Measurements from ENCODE around the gene TOMM7. TPM values are rescaled to one million over a fixed set of nuclear protein-coding genes. Genes with fewer than 3 reads are reported as not detected.

TOMM7 gene
- total and polyA plus RNA-seq, 8 donors, result 126 to 316 (median 223) TPM

DNA sequence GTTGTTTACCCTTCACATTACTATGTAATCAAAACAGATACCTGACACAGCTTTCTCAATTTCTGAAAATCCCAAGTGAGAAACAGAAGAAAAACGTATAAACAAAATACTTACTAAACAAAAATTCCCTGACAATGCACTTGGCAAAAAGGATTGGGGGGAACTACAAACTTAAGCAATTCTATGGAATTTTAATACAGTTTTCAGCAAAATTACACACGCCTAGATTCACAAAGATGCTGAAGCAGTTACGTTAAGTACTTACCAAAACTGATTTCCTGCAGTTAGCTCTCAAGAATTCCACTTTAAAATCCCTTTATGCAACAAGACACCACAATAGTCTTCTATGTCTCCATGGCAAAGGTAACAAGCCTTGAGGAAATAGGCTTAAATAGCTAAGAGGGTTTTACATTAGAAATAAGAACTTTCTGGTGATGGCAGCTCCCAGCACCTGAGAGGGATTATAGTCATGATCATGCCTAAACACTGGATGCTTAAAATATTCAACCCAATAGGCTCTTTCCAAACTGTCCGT, 10.8 kb downstream of the TOMM7 start:
- H3K27me3 ChIP-seq, result no peaks in the 10 kb centered on the region
- no peak for ATAC-seq
- H3K27ac ChIP-seq, result no peak overlapping the region
- intact Hi-C loops (cut with DNase I), result no loop called here
- H3K36me3 ChIP-seq, result peaks cover 0 to 11% (median 5%) of the 10 kb centered on the region in 3 donors
- TF ChIP-seq, protein P1, sequence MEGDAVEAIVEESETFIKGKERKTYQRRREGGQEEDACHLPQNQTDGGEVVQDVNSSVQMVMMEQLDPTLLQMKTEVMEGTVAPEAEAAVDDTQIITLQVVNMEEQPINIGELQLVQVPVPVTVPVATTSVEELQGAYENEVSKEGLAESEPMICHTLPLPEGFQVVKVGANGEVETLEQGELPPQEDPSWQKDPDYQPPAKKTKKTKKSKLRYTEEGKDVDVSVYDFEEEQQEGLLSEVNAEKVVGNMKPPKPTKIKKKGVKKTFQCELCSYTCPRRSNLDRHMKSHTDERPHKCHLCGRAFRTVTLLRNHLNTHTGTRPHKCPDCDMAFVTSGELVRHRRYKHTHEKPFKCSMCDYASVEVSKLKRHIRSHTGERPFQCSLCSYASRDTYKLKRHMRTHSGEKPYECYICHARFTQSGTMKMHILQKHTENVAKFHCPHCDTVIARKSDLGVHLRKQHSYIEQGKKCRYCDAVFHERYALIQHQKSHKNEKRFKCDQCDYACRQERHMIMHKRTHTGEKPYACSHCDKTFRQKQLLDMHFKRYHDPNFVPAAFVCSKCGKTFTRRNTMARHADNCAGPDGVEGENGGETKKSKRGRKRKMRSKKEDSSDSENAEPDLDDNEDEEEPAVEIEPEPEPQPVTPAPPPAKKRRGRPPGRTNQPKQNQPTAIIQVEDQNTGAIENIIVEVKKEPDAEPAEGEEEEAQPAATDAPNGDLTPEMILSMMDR (IDR thresholded peaks at IDR 0.05), result no peak
- 88 to 90% methylated on average over 4 of the region's 4 CpGs for WGBS, 2 donors
- no peak for DNase-seq
- FAIRE-seq, result no peak
- no peaks in the 10 kb centered on the region for H3K9me3 ChIP-seq
- H3K4me3 ChIP-seq, result no peak overlapping the region
- H3K4me1 ChIP-seq, result peaks cover 0 to 10% (median 0%) of the 10 kb centered on the region in 3 donors

DNA sequence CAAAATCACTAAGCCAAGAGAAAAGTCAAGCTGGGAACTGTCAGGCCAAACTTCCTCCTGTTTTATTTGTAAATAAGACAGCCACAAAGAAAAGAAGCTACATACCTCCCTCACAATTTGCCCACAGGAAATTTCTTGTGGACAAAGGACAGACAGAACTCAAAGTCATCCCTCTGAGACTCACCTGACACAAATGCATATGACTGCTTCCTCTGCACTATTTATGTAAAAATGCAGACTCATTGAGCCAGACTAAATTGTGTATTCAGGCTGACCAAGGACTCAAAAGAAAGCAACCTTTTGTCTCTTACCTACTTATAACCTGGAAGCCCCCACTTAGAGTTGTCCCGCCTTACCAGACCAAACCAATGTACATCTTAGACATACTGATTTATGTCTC, 11.8 kb downstream of the TOMM7 start:
- DNase-seq (no peak), FAIRE-seq (no peak), ATAC-seq (no peak)
- TF ChIP-seq, protein P1 (IDR thresholded peaks at IDR 0.05), result no peak
- Histone ChIP-seq H3K4me1 (peaks cover 0 to 10% (median 0%) of the 10 kb centered on the region in 3 donors), H3K27me3 (no peaks in the 10 kb centered on the region), H3K9me3 (no peaks in the 10 kb centered on the region), H3K36me3 (peaks cover 0 to 11% (median 4%) of the 10 kb centered on the region in 3 donors), H3K27ac (peak overlapping the region in 2 of 4 donors; percentile 39 to 61), H3K4me3 (no peak overlapping the region)
- 99 to 100% methylated on average over 1 of the region's 1 CpG for WGBS, 2 donors
- intact Hi-C loops (cut with DNase I), result no loop called here

DNA sequence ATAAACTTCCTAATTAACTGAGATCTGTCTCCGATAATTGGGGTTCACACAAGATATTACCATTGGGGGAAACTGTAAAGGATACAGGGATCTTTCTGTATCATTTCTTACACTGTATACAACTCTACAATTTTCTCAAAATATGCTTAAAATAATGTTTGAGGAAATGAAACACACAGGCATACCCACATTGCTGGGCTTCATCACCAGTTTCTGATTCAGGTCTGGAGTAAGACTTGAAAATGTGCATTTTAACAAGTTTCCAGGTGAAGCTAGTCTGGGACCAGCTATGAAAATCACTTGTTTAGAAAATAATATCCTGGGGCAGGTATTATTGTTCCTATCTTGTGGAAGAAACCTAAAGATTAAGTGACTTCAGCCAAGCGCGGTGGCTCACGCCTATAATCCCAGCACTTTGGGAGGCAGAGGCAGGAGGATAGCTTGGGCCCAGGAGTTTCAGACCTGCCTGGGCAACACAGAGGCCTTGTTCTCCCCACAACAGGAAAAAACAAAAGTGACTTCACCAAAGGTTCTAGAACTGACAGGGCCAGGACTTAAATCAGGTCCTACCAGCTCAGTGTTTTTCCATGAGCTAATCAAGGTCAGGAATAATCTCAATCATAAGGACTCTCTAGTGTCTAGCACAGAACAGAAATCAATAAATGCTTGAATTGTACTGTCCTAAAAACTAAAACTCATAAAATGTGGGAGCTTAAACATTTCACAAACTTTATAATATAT, 12.6 kb downstream of the TOMM7 start:
- intact Hi-C loops (cut with DNase I), result no loop called here
- 91 to 93% methylated on average over 4 of the region's 4 CpGs for WGBS, 2 donors
- DNase-seq (no peak), ATAC-seq (peak; percentile 73 to 92 (median 78)), FAIRE-seq (no peak)
- TF ChIP-seq, protein P1 (IDR thresholded peaks at IDR 0.05), result no peak
- H3K36me3 ChIP-seq, result peaks cover 0 to 11% (median 4%) of the 10 kb centered on the region in 3 donors
- H3K4me3 ChIP-seq, result no peak overlapping the region
- H3K9me3 ChIP-seq, result no peaks in the 10 kb centered on the region
- no peaks in the 10 kb centered on the region for H3K27me3 ChIP-seq
- H3K4me1 ChIP-seq, result peaks cover 0 to 10% (median 0%) of the 10 kb centered on the region in 3 donors
- H3K27ac ChIP-seq, result peak overlapping the region in 3 of 4 donors; percentile 11 to 61 (median 39)

DNA sequence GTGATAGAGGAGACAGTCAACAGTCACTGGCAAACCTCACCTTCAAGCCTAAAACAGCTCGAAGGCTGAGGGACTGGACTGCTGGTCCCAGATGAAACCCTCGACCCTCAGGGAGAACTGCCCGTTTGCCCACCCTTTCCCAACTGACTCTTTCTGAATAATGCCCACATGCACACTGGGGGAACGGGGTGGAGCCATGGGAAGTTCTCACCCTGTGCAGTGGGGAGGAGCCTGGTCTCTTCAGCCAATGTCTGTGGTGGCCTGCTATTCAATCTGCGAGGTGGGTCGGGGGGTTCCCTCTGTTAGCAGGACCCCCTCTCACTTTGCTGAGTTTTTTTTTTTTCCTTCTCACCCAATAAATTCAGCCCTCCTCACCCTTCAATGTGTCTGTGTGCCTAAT, 14.5 kb downstream of the TOMM7 start:
- H3K27me3 ChIP-seq, result no peaks in the 10 kb centered on the region
- FAIRE-seq (no peak), ATAC-seq (no peak), DNase-seq (no peak)
- no peaks in the 10 kb centered on the region for H3K9me3 ChIP-seq
- WGBS, 2 donors, result 81 to 87% methylated on average over 6 of the region's 6 CpGs
- peaks cover 0 to 10% (median 0%) of the 10 kb centered on the region in 3 donors for H3K4me1 ChIP-seq
- H3K27ac ChIP-seq, result no peak overlapping the region
- H3K4me3 ChIP-seq, result no peak overlapping the region
- intact Hi-C loops (cut with DNase I), result no loop called here
- H3K36me3 ChIP-seq, result peaks cover 0 to 10% (median 0%) of the 10 kb centered on the region in 3 donors
- TF ChIP-seq, protein P1 (IDR thresholded peaks at IDR 0.05), result no peak

DNA sequence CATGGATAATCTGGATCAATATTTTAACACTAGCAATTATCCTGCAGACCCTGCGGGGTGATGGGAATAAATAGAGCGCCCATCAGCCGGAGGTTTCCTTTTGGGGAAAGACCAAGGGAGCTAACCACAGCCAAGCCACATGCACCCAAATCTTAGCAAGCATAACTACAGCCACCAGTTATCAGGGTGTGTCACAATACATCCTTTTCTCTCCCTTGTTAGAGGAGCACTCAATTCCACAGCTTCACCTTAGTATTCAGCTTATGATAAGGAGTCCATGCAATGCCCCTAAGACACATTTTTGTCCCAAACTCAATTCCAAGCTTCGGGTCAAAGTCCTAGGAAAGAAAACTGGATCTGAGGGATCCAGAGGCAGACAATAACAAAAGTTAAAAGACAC, 15.9 kb downstream of the TOMM7 start:
- peaks cover 0 to 10% (median 0%) of the 10 kb centered on the region in 3 donors for H3K4me1 ChIP-seq
- TF ChIP-seq, protein P1 (IDR thresholded peaks at IDR 0.05), result no peak
- H3K27ac ChIP-seq, result no peak overlapping the region
- FAIRE-seq, result no peak
- H3K4me3 ChIP-seq, result no peak overlapping the region
- H3K27me3 ChIP-seq, result no peaks in the 10 kb centered on the region
- intact Hi-C loops (cut with DNase I), result no loop called here
- H3K36me3 ChIP-seq, result no peaks in the 10 kb centered on the region
- no peaks in the 10 kb centered on the region for H3K9me3 ChIP-seq
- ATAC-seq, result no peak
- DNase-seq, result no peak
- WGBS, 2 donors, result 89 to 92% methylated on average over 4 of the region's 4 CpGs

All from pancreas (tissue), 10 donors.